ENCODE data around the gene TM9SF1.
"Not testable (repeated sequence)": the region's sequence is repeated elsewhere in the genome, so short reads cannot be mapped to it uniquely, and the experiment has no call there.

TM9SF1 gene

DNA sequence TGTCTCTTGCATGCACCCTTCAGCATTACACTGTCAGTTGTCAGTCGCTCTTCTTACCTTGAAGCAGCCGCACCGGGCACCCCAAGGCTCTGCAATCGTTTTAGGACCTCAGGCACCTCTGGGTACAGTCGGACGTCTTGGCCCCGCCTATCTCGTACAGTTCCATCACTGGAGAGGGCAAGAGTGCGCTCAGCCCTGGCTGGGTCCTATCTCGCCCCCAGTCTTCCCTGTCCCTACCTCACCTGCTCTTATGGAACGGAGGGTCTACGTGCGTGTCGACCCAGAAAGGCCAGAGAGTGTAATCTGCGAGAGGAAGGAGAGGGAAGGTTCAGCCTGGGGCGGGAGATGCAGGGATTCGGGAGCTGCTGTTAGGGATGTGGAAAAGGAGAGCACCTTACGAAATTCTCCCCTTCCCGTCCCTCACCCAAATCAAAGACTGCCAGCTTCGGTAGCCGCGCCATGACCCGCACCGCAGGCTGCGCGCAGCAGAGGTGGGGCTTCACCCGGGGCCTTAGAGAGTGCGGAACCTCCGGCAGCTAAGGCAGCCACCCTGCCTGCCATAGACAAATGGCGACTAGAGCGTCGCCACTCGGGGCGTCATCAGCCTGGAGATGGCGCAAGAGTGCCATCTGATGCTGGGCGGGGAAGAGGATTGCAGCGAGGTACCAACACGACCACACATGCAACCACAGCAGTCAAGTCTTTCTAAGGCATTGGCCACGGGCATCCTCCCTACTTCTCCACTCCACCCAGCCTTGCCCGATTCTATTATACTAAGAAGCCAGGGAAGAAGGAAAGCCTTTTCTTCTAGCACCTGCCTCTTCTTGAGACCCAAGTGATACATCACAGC is 20.5 kb upstream of the TM9SF1 start, which contains the start of gene MDP1:
Gene MDP1, minus strand, starts transcription at position 572 of the 850 bp plus-strand sequence. Its CDS starts 111 bp downstream, at position 461.
- Mint-ChIP-seq H3K4me3 (peak within 1 kb of the TSS; percentile 90 to 94), H3K4me1 (ENCODE audit: low read depth in 2 of 2) (peaks cover 35 to 36% of the 10 kb centered on the region in 2 donors), H3K36me3 (ENCODE audit: insufficient read depth) (peaks cover 45% of the 10 kb centered on the region), H3K27me3 (no peaks in the 10 kb centered on the region), H3K9me3 (no peaks in the 10 kb centered on the region), H3K27ac (peak within 1 kb of the TSS; percentile 97 to 99)
- ATAC-seq (replicated peaks), result peak; percentile 67
- peak; percentile 85 to 86 (median 86) for DNase-seq

DNA sequence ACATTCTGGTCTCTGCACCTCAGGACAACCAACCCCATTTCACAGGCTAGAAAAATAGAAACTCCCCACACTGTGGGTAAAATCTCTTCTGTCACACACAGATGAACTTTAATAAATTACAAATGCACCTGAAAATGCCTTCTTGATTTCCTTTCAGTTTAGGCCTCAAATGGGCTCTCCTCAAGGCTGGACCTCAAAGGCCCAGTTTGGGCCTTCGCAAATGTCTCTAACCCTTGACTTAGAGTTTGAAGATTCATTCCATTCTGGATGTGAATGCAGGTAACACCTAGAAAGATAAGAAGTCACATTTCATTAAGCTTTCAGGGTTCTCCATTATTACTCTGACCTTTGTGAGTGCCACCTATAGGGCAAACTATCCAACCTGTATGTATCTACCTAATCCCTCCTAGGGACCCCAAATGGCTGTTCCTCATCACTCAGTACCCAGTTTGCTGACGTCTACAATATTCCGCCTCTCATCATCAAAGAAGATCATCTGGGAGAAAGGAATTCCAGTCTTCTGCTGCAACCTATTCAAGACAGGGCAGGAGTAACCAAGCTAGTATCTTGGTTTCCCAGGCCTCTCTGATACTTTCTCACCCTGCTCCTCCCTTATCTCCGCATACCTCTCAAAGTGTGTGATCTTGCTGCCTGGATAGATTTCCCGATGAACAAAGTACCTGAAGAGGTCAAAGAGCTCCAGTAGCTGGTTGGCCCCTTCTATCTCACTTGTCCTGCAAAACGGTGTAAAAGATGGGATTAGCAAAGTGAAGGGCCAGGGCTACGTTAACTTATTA is 18.8 kb upstream of the TM9SF1 start:
- Mint-ChIP-seq H3K27me3 (no peaks in the 10 kb centered on the region), H3K36me3 (ENCODE audit: insufficient read depth) (peaks cover 56% of the 10 kb centered on the region), H3K4me3 (peak overlapping the region; percentile 88 to 89), H3K27ac (peak overlapping the region; percentile 97 to 99), H3K9me3 (no peaks in the 10 kb centered on the region), H3K4me1 (ENCODE audit: low read depth in 2 of 2) (peaks cover 34 to 41% of the 10 kb centered on the region in 2 donors)
- DNase-seq, result no peak
- ATAC-seq (replicated peaks), result no peak

DNA sequence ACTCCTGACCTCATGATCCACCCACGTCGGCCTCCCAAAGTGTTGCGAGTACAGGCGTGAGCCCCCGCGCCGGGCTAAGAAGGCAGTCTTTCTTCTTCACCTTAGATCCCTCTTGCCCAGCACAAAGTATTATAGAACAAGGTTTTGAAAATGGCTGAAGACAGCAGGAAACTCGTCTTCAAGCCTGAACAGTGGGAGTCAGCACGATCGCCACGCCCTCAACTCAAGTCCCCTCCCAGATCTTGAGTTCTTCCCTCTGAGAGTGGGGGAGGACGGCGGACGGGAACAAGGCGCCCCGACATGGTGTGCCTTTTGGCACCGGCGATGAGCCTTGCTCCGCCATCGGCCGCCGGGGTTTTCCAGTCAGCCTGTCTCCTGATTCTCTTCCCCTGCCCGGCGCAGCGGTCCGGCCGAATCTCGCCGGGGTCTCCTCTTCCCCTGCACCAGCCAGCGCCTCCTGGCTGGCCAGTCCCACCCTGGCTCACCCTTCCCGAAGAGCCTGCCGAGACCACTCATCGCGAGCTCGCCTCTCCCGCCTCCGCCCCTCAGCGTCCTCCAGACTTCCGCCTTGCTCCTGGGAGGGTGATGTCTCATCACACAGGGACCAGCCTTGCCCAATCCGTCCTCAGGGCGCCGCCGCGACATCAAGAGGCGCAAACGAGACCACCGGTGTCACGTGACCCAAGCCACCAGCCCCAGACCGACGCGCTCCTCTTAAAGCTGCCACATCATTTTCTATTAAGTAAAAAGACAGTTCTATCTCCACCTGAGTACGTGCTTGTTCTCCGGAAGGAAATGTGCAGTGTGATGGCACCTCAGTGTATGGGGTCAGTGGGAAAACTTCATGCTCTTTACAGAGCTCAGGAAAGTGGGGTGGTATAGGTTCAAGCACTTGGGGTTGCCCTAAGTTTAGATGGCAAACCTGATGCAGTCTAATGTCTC is 18.0 kb upstream of the TM9SF1 start, which contains the start of gene CHMP4A:
Gene CHMP4A, minus strand, starts transcription at position 565 of the 942 bp plus-strand sequence. Its CDS starts 49 bp downstream, at position 516.
- peaks cover 63% of the 10 kb centered on the region for H3K36me3 Mint-ChIP-seq (ENCODE audit: insufficient read depth)
- no peaks in the 10 kb centered on the region for H3K9me3 Mint-ChIP-seq
- ATAC-seq (replicated peaks), result peak; percentile 75
- H3K4me3 Mint-ChIP-seq, result peak within 1 kb of the TSS; percentile 88 to 89
- H3K4me1 Mint-ChIP-seq (ENCODE audit: low read depth in 2 of 2), result peaks cover 34 to 41% of the 10 kb centered on the region in 2 donors
- H3K27ac Mint-ChIP-seq, result peak within 1 kb of the TSS; percentile 97 to 99
- DNase-seq, result peak; percentile 94 to 97 (median 94)
- H3K27me3 Mint-ChIP-seq, result no peaks in the 10 kb centered on the region

DNA sequence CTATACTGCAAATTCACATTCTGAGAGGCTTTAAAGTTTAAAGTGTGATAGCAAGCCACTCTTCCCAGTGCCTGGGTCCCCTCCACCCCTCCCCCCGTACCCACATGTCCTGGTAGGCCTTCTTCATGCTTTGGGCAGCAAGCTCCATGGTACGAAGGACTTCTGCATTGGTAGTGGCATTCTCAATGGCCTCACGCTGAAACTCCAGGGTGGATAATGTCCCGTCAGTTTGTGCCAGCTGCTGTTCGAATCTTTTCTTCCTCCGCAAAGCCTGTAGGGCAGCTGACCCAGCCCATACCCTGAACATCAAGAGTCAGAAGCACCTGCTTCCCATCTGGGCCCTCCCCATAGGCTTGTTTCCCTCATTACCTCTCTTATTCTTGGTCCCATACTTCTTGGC is 16.1 kb upstream of the TM9SF1 start:
- Mint-ChIP-seq H3K27ac (peak overlapping the region in 1 of 2 donors; percentile 97), H3K4me1 (ENCODE audit: low read depth in 2 of 2) (peaks cover 50 to 53% of the 10 kb centered on the region in 2 donors), H3K36me3 (ENCODE audit: insufficient read depth) (peaks cover 75% of the 10 kb centered on the region), H3K4me3 (peak overlapping the region in 1 of 2 donors; percentile 88), H3K27me3 (no peaks in the 10 kb centered on the region), H3K9me3 (no peaks in the 10 kb centered on the region)
- ATAC-seq (replicated peaks) (no peak), DNase-seq (no peak)

DNA sequence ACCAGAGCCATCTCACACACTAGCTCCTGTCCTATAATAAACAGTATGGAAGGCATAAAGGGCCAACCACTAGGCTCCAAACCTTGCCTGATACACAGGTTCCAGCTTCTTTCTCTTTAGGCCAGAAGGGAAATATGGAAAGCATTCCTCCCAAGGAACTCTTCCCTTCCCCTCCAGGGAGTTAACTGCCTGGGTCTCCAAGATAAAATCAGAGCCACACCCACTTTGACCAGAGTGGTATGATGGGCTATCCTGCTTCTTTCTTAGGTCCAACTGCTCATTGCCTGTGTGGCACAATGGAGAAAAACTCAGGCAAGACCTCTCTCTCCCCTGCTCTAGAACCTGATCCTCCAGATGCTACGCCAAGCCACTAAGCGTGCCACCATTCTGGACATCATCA is 12.4 kb upstream of the TM9SF1 start:
- ATAC-seq (replicated peaks), result no peak
- peaks cover 2 to 5% of the 10 kb centered on the region in 2 donors for H3K9me3 Mint-ChIP-seq
- peak overlapping the region; percentile 93 to 95 for H3K27ac Mint-ChIP-seq
- no peak overlapping the region for H3K4me3 Mint-ChIP-seq
- DNase-seq, result no peak
- H3K4me1 Mint-ChIP-seq (ENCODE audit: low read depth in 2 of 2), result peaks cover 33 to 40% of the 10 kb centered on the region in 2 donors
- peaks cover 67% of the 10 kb centered on the region for H3K36me3 Mint-ChIP-seq (ENCODE audit: insufficient read depth)
- no peaks in the 10 kb centered on the region for H3K27me3 Mint-ChIP-seq

DNA sequence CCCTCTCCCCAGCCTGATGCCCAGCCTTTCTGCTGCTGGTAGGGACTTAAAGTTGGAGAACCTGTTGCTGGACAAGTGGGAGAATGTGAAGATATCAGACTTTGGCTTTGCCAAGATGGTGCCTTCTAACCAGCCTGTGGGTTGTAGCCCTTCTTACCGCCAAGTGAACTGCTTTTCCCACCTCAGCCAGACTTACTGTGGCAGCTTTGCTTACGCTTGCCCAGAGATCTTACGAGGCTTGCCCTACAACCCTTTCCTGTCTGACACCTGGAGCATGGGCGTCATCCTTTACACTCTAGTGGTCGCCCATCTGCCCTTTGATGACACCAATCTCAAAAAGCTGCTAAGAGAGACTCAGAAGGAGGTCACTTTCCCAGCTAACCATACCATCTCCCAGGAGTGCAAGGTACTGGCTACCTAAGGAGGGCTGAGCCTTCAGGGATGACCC is 11.9 kb upstream of the TM9SF1 start:
- H3K27me3 Mint-ChIP-seq, result no peaks in the 10 kb centered on the region
- DNase-seq (peak in 2 of 3 experiments; percentile 20 to 23), ATAC-seq (replicated peaks) (peak; percentile 91)
- H3K4me3 Mint-ChIP-seq, result peak overlapping the region; percentile 22 to 46
- H3K27ac Mint-ChIP-seq, result peak overlapping the region; percentile 93 to 95
- peaks cover 62% of the 10 kb centered on the region for H3K36me3 Mint-ChIP-seq (ENCODE audit: insufficient read depth)
- H3K4me1 Mint-ChIP-seq (ENCODE audit: low read depth in 2 of 2), result peaks cover 32 to 36% of the 10 kb centered on the region in 2 donors
- H3K9me3 Mint-ChIP-seq, result peaks cover 2 to 5% of the 10 kb centered on the region in 2 donors

DNA sequence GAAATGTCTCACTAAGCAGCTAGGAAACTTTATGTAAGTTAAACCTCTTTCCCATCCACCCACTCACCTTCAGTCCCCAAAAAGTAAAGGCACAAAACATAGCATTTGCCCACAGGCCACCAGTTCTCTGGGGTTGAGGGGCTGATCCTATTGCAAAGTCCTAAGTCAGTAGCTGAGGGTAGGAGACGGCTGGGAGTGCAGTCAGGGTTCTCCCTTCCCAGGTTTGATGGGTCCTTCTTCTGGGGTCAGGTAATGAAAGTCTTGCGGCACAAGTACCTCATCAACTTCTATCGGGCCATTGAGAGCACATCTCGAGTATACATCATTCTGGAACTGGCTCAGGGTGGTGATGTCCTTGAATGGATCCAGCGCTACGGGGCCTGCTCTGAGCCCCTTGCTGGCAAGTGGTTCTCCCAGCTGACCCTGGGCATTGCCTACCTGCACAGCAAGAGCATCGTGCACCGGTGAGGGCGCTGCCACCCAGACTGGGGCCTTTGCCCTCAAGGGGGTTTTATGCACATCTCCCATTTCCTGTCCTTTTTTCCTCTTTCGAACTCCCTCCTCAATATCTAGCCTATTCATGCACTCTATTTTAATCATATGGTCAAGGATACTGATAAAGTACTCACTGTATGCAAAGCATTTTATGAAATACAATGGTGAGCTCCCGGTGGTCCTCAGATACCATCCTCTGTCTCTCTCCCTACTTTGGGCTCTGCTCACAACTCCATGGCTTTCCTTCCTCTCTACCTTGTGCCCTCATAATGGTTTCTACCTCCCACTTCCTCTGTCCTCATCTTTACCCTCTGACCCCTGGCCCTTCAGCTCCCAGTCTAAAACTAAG is 11.2 kb upstream of the TM9SF1 start:
- DNase-seq (no peak), ATAC-seq (replicated peaks) (no peak)
- peaks cover 2 to 5% of the 10 kb centered on the region in 2 donors for H3K9me3 Mint-ChIP-seq
- H3K4me3 Mint-ChIP-seq, result peak overlapping the region in 1 of 2 donors; percentile 46
- H3K36me3 Mint-ChIP-seq (ENCODE audit: insufficient read depth), result peaks cover 60% of the 10 kb centered on the region
- H3K27ac Mint-ChIP-seq, result peak overlapping the region; percentile 93 to 95
- no peaks in the 10 kb centered on the region for H3K27me3 Mint-ChIP-seq
- peaks cover 29 to 33% of the 10 kb centered on the region in 2 donors for H3K4me1 Mint-ChIP-seq (ENCODE audit: low read depth in 2 of 2)

DNA sequence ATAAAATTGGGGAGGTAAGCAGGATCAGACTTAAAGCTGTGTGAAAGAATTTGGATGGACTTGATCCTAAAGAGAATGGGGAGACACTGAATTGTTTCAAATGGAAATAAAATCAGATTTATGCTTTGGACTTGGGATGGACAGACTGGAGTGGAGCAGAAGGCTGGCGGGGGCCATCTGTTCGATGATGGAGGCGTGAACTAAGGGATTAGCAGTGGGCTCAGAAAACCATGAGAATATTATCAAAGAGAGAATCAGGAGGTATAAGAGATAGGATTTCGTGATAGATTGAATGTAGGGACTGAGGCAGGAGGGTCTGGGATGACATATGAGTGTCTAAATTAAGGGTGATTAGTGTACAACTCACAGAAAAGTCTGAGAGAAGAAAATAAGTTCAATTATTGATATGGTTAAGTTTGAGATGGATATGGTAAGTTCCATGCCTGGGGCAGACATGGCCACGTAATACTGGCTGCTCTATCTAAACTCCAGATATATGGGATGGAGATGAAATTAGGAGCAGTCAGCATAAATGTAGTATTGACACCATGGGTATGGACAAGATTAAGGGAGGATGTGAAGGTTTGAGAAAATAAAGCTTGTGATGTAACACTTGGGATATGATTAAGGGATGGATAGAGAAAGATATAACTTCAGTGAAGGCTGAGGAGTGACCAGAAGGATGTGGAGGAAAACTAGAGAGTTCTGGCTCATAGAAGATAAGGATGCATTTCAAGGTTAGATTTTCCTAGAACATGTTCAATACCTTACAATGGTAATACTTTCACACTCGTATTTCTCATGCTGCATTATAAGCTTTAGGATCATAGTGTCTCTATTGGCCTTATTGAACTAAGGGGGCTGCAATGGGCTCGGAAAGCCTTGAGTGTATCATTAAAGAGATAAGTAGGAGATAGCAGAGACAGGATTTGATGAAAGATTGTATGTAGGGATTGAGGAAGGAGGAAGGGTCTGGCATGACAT is 9.2 kb upstream of the TM9SF1 start:
- Mint-ChIP-seq H3K27ac (no peak overlapping the region), H3K4me1 (ENCODE audit: low read depth in 2 of 2) (peaks cover 21 to 26% of the 10 kb centered on the region in 2 donors), H3K9me3 (peaks cover 2 to 5% of the 10 kb centered on the region in 2 donors), H3K4me3 (no peak overlapping the region), H3K36me3 (ENCODE audit: insufficient read depth) (peaks cover 49% of the 10 kb centered on the region), H3K27me3 (no peaks in the 10 kb centered on the region)
- ATAC-seq (replicated peaks) (no peak), DNase-seq (no peak)

DNA sequence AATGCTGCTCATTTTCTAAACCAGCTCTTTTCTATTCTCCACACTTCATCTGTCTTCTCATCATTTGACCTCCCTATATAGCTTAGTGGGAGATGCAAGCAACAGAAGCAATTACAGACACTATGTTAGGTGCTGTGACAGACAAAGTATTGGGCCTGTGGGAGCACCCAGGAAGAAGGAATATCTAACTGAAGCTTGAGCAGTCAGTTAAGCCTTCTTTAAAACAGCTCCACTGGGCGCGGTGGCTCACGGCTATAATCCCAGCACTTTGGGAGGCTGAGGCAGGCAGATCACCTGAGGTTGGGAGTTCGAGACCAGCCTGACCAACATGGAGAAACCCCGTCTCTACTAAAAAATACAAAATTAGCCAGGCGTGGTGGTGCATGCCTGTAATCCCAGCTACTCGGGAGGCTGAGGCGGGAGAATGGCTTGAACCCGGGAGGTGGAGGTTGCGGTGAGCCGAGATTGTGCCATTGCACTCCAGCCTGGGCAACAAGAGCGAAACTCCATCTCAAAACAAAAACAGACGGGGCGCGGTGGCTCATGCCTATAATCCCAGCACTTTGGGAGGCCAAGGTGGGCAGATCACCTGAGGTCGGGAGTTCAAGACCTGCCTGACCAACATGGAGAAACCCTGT is 8.1 kb upstream of the TM9SF1 start:
- H3K9me3 Mint-ChIP-seq; ATAC-seq (replicated peaks): not testable (repeated sequence)
- H3K4me1 Mint-ChIP-seq (ENCODE audit: low read depth in 2 of 2), result peaks cover 30 to 36% of the 10 kb centered on the region in 2 donors

DNA sequence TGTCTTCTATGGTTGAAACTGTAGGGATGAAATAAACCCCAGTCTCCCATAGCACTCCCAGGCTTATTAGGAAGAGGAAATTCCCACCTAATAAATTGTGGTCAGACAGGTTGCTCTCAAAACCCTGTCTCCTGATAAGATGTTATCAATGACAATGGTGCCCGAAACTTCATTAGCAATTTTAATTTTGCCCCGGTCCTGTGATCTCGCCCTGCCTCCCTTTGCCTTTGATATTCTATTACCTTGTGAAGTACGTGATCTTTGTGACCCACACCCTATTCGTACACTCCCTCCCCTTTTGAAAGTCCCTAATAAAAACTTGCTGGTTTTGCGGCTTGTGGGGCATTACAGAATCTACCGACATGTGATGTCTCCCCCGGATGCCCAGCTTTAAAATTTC is 7.3 kb upstream of the TM9SF1 start:
- ATAC-seq (replicated peaks), result not testable (repeated sequence)

More for the DNA sequence above, 8.1 kb upstream of the TM9SF1 start:
- not testable (repeated sequence) for H3K27ac Mint-ChIP-seq, DNase-seq, H3K4me3 Mint-ChIP-seq, H3K27me3 Mint-ChIP-seq
- peaks cover 45% of the 10 kb centered on the region for H3K36me3 Mint-ChIP-seq (ENCODE audit: insufficient read depth)

More for the DNA sequence above, 7.3 kb upstream of the TM9SF1 start:
- Mint-ChIP-seq H3K36me3 (ENCODE audit: insufficient read depth) (peaks cover 40% of the 10 kb centered on the region), H3K4me1 (ENCODE audit: low read depth in 2 of 2) (peaks cover 26 to 32% of the 10 kb centered on the region in 2 donors)
- H3K9me3 Mint-ChIP-seq, DNase-seq, H3K4me3 Mint-ChIP-seq, H3K27me3 Mint-ChIP-seq, H3K27ac Mint-ChIP-seq: not testable (repeated sequence)
